GM13977 (cell line): ENCODE results near the gene TRIM71.

ENCODE experiments used
- DNase-seq: peaks from one replicate; pipeline ENCODE4 v3.0.0; 2012; ENCODE audit warnings: low spot score
- in situ Hi-C: fragments of 300-500 bp; cut with MboI; formaldehyde crosslinking; loops from one replicate; pipeline ENCODE4 v1.12.0; 2022; ENCODE audit warnings: low sequenced_read_pairs, low pct_unique_long_range_greater_than_20kb, mixed read lengths, inconsistent platforms; ENCODE audit not compliant: unreplicated experiment
- TF ChIP-seq, protein P1 (sequence below): IDR thresholded peaks from 2 replicates; pipeline ENCODE4 v1.5.1; 2012; ENCODE audit warnings: mild to moderate bottlenecking, control low read depth; ENCODE audit not compliant: insufficient read depth; ENCODE audit errors: extremely low read depth, missing control alignments

TRIM71 gene

DNA sequence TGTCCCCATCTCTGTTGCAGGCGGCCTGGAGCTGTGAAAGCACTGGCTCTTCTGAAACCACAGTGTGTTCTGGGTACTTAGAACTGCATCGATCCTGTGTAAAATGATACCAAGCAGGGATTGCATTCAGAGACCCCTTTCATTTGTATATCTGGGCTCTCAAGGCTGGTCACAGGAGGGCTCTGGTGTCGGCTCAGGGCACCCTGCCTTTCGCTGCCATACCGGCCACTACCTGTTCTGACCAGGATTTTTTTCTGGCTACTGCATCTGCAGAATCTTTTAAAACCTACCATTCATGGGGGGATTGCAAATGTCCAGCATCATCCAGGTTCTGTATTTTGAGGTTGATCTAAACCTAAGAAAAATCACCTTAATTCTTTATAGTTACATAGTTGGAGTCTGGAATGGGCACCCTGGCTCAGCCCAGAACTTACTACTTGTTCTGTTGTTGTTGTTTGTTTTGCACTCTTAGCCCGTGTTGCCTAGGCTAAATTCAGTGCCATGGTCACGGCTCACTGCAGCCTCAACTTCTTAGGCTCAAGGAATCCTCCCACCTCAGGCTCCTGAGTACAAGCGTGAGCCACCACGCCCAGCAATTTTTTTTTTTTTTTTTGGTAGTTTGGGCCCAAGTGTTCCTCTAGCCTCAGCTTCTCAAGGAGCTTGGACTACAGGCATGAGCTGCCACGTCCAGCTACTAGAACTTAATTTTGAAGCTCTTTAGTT is 52.7 kb downstream of the TRIM71 start:
- TF ChIP-seq, protein P1, sequence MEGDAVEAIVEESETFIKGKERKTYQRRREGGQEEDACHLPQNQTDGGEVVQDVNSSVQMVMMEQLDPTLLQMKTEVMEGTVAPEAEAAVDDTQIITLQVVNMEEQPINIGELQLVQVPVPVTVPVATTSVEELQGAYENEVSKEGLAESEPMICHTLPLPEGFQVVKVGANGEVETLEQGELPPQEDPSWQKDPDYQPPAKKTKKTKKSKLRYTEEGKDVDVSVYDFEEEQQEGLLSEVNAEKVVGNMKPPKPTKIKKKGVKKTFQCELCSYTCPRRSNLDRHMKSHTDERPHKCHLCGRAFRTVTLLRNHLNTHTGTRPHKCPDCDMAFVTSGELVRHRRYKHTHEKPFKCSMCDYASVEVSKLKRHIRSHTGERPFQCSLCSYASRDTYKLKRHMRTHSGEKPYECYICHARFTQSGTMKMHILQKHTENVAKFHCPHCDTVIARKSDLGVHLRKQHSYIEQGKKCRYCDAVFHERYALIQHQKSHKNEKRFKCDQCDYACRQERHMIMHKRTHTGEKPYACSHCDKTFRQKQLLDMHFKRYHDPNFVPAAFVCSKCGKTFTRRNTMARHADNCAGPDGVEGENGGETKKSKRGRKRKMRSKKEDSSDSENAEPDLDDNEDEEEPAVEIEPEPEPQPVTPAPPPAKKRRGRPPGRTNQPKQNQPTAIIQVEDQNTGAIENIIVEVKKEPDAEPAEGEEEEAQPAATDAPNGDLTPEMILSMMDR: no peak
- no peak for DNase-seq
- in situ Hi-C loops: no loop called here

DNA sequence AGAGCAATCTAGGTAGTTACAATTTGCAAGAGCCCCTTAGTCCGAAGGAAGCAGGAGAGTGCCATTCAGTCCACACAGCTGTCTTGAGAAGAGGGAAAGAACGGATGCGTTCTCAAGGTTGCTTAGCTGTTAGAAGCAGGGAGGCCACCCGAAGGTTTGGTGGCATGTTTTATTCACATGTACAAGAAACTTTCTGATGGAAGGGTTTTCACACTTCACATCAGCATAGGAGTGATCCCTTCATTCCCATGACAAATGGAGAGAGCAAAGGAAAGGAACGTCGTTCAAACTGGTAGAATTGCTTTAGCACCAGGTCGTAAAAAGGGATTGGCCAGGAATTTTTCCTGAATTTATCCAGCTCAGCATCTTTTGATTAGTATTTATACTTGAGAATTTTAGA is 53.5 kb downstream of the TRIM71 start:
- TF ChIP-seq, protein P1: no peak
- DNase-seq: no peak
- in situ Hi-C loops: no loop called here

DNA sequence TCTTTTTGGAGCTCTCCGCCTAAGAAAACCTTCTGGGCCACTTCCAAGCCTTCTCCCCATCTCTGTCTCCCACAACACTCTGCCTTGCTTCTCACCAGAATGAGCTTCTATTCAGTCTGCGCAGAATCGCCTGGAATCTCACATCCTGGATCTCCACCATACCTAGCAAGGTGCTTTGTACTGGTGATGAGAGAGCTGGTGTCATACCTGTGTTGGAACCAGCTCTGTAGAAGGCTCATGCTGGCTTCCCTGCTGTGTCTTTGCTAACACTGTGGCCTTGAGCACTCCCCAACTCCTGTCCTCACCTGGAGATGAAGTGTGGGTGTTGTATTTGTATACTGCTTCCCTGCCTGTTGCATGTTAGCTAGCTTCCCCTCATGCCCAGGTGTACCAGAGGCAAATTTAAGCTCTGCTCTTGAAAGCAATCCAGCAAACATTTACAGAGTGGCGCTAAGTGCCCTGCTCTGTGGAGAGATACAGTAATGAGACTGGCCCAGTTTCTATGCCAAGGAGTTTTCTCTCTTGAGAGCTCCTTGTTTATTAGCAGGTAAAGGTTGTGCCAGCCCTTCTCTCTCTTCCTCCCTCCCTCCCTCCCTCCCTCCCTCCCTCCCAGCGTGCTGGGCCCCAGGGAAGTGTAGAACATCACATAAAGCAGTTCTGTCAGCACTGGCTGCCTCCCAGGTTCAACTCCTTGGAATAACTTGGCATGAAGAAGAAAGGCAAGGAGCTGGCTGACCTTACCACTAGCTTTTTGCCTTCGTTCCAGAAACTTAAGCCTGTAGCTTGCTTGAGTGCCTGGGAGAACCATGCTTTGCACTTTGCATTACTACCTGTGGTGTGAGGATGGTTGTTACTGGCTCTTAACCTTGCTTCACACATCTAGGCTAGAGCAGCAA is 54.9 kb downstream of the TRIM71 start:
- in situ Hi-C loops: no loop called here
- no peak for DNase-seq
- TF ChIP-seq, protein P1: no peak

DNA sequence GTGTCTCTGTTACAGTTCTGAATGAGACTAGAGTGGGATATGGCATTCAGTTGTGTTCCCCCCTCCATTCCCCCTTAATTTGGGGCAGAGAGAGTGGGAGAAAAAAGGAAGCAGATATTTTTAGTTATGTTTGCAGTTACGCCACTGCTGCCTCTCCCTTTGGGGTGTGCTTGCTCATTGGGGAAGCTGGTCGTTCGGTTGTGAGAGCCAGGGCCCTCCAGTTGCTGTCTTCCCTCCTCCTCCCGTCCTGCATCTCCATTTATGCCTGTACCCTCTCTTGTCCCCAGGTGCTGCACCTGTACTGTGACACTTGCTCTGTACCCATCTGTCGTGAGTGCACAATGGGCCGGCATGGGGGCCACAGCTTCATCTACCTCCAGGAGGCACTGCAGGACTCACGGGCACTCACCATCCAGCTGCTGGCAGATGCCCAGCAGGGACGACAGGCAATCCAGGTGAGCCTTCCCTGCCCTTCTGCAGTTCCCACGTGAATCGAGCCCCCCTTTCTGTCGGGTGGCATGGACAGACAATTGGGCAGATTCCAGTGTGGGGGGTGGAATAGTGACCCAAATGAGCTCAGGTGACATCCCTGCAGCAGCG is 55.8 kb downstream of the TRIM71 start:
- TF ChIP-seq, protein P1: peak; percentile 7
- in situ Hi-C loops: no loop called here
- DNase-seq: no peak

DNA sequence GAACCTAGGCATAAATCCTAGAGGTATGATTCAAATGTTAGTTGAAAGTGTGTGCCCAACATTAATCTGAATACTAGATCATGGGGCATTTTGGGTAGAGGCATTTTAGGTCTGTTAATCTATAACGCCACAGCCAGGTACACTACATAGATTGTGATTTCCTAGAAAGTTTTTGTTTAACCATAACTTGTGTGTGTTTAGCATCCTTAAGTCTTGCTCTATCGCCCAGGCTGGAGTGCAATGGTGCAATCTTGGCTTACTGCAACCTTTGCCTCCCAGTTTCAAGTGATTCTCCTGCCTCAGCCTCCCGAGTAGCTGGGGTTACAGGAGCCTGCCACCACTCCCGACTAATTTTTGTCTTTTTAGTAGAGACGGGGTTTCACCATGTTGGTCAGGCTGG is 59.1 kb downstream of the TRIM71 start:
- DNase-seq: no peak
- in situ Hi-C loops: no loop called here
- TF ChIP-seq, protein P1: no peak

DNA sequence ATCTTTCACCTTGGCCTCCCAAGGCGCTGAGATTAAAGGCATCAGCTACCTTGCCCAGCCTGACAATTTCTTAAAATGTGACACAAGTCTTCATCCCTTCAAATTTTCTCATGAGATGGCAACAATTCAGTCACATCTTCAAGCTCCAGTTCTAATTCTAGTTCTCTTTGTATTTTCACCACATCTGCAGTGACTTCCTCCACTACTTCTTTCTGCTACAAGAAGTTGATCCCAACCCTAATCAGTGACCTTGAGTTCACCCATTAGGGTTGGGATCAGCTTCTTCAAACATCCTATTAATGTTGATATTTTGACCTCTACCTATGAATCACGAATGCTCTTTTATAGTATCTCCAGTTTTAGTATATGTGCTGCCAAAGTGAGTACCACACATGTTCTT is 59.8 kb downstream of the TRIM71 start:
- in situ Hi-C loops: no loop called here
- TF ChIP-seq, protein P1: no peak
- no peak for DNase-seq
